Tibial nerve (tissue), 4 donors: Measurements from ENCODE around the gene NCR3LG1. TPM values are rescaled to one million over a fixed set of nuclear protein-coding genes. Genes with fewer than 3 reads are reported as not detected.

Experiments used
- DNase-seq, 2 donors: peaks; one replicate each; pipeline ENCODE4 v3.0.0-alpha.2; 2019; ENCODE audit warnings: low spot score in 2 of 2
- H3K27ac ChIP-seq, 4 donors: fragments of 200-600 bp; sonication (generic) in 3 of 4; one replicate each; pipeline ENCODE4 v1.5.1; 2017 to 2019; ENCODE audit warnings: mild to moderate bottlenecking in 1 of 4
- H3K27me3 ChIP-seq, 2 donors: fragments of 200-600 bp; sonication (generic) in 1 of 2; one replicate each; pipeline versions ENCODE4 v1.5.1 to v1.6.0; 2017 to 2019
- H3K36me3 ChIP-seq, 3 donors: fragments of 200-600 bp; sonication (generic); one replicate each; pipeline ENCODE4 v1.5.1; 2018 to 2019
- H3K4me1 ChIP-seq, 4 donors: fragments of 200-600 bp; sonication (generic) in 3 of 4; one replicate each; pipeline ENCODE4 v1.5.1; 2017 to 2019
- H3K4me3 ChIP-seq, 4 donors: fragments of 200-600 bp; sonication (generic) in 3 of 4; one replicate each; pipeline ENCODE4 v1.5.1; 2017 to 2019; ENCODE audit warnings: mild to moderate bottlenecking in 1 of 4, moderate library complexity in 1 of 4
- H3K9me3 ChIP-seq, 4 donors: fragments of 200-600 bp; sonication (generic) in 3 of 4; one replicate each; pipeline ENCODE4 v1.5.1; 2017 to 2019
- CTCF ChIP-seq, 5 experiments: fragments of 200-600 bp in 3 of 5; fragments of 450-650 bp in 2 of 5; sonication (generic) in 3 of 5; IDR thresholded peaks; one replicate each; pipeline ENCODE4 v1.5.1; 2016 to 2019; ENCODE audit warnings: antibody characterized with exemption in 5 of 5, mild to moderate bottlenecking in 3 of 5, moderate library complexity in 2 of 5
- EP300 ChIP-seq, 2 donors: sonication (generic); formaldehyde crosslinking; IDR thresholded peaks; one replicate each; pipeline ENCODE4 v1.6.1; 2017; ENCODE audit warnings: antibody characterized with exemption in 2 of 2, mild to moderate bottlenecking in 1 of 2
- POLR2A ChIP-seq, 2 donors: fragments of 450-650 bp; IDR thresholded peaks; one replicate each; pipeline ENCODE4 v1.6.1; 2017; ENCODE audit warnings: antibody characterized with exemption in 2 of 2, mild to moderate bottlenecking in 2 of 2, moderate library complexity in 2 of 2
- WGBS, 2 donors: methylation state at CpG; one replicate each; pipeline ENCODE4 v1.1.5; 2018; 5-methylcytosine and 5-hydroxymethylcytosine counted together
- total RNA-seq, 4 donors: library from RNA; depleted of rRNA; stranded (reverse); fragments of >200 nt; gene quantifications; one replicate each; pipeline ENCODE4 v1.1.0, GENCODE V29; 2016

NCR3LG1 gene
- total RNA-seq, 4 donors from 2014 or later = 1.0 to 2.2 (median 2.0) TPM

DNA sequence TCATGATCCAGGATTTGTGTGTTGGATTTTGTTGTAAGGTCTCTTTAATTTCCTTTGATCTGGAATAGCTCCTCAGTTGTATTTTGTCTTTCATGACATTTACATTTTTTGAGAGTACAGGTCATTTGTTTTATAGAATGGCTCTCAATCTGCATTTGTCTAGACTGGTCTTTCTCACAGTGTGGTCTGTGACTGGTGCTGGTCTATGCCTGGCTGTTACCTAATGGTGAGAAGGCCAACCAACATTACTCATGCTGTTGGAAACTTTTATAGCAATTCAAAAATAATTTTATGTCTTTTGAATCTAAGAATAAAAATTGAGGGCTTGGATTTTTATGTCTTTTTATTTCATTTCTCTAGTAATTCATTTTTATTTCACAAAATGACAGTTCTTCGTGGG lies 3.9 kb upstream of the NCR3LG1 start:
- no peak for TF ChIP-seq CTCF (IDR thresholded peaks at IDR 0.05)
- H3K27ac ChIP-seq = no peak overlapping the region
- no peaks in the 10 kb centered on the region for H3K9me3 ChIP-seq
- H3K27me3 ChIP-seq = no peaks in the 10 kb centered on the region
- no peak overlapping the region for H3K4me3 ChIP-seq
- no peaks in the 10 kb centered on the region for H3K36me3 ChIP-seq
- DNase-seq = no peak
- 39 to 67% methylated on average over 1 of the region's 1 CpG for WGBS, 2 donors
- H3K4me1 ChIP-seq = peaks cover 0 to 16% (median 3%) of the 10 kb centered on the region in 4 donors

- TF ChIP-seq CTCF (IDR thresholded peaks at IDR 0.05) (no peak), EP300 (IDR thresholded peaks at IDR 0.05) (no peak), POLR2A (IDR thresholded peaks at IDR 0.05) (no peak)
- H3K4me3 ChIP-seq = no peak overlapping the region
- H3K27me3 ChIP-seq = no peaks in the 10 kb centered on the region
- 94 to 98% methylated on average over 7 of the region's 7 CpGs for WGBS, 2 donors
- H3K36me3 ChIP-seq = no peaks in the 10 kb centered on the region
- H3K27ac ChIP-seq = no peak overlapping the region
- no peaks in the 10 kb centered on the region for H3K9me3 ChIP-seq
- H3K4me1 ChIP-seq = peaks cover 0 to 27% (median 12%) of the 10 kb centered on the region in 4 donors
- DNase-seq = no peak
These were observed 987 bp upstream of the NCR3LG1 start for GRCh38 chr11:17350455-17351171.

GRCh38 chr11:17351172-17351509 lies 459 bp upstream of the NCR3LG1 start:
- Histone ChIP-seq H3K9me3 (no peaks in the 10 kb centered on the region), H3K27ac (peak overlapping the region in 1 of 4 donors; percentile 67), H3K4me1 (peaks cover 0 to 27% (median 12%) of the 10 kb centered on the region in 4 donors), H3K27me3 (no peaks in the 10 kb centered on the region), H3K36me3 (no peaks in the 10 kb centered on the region), H3K4me3 (peak overlapping the region; percentile 45 to 79 (median 60))
- 27 to 34% methylated on average over 12 of the region's 12 CpGs for WGBS, 2 donors
- DNase-seq = no peak
- TF ChIP-seq CTCF (IDR thresholded peaks at IDR 0.05) (no peak), EP300 (IDR thresholded peaks at IDR 0.05) (no peak), POLR2A (IDR thresholded peaks at IDR 0.05) (no peak)

GRCh38 chr11:17352950-17353820 lies 1.6 kb downstream of the NCR3LG1 start:
- H3K36me3 ChIP-seq = no peaks in the 10 kb centered on the region
- peak overlapping the region; percentile 45 to 79 (median 60) for H3K4me3 ChIP-seq
- TF ChIP-seq CTCF (IDR thresholded peaks at IDR 0.05) = no peak
- peak in 1 of 2 donors; percentile 37 for TF ChIP-seq EP300 (IDR thresholded peaks at IDR 0.05)
- peaks cover 0 to 27% (median 12%) of the 10 kb centered on the region in 4 donors for H3K4me1 ChIP-seq
- WGBS, 2 donors = 0 to 1% methylated on average over 41 to 57 of the region's 69 CpGs
- peak overlapping the region in 3 of 4 donors; percentile 79 to 84 (median 82) for H3K27ac ChIP-seq
- DNase-seq = peak in 1 of 2 donors; percentile 24
- H3K27me3 ChIP-seq = no peaks in the 10 kb centered on the region
- H3K9me3 ChIP-seq = no peaks in the 10 kb centered on the region
